GM12875 (cell line): ENCODE results near the gene USP49.

Source experiments
- H3K4me3 ChIP-seq: one replicate; pipeline ENCODE4 v1.5.1; 2011; ENCODE audit warnings: low read depth, low read length, control low read depth
- TF ChIP-seq, protein P1 (sequence below): IDR thresholded peaks from 2 replicates; pipeline ENCODE4 v1.5.1; 2011; ENCODE audit warnings: low read depth, mild to moderate bottlenecking, control low read depth, inconsistent platforms, low read length, moderate library complexity, borderline replicate concordance; ENCODE audit not compliant: insufficient read depth

Gene USP49

DNA sequence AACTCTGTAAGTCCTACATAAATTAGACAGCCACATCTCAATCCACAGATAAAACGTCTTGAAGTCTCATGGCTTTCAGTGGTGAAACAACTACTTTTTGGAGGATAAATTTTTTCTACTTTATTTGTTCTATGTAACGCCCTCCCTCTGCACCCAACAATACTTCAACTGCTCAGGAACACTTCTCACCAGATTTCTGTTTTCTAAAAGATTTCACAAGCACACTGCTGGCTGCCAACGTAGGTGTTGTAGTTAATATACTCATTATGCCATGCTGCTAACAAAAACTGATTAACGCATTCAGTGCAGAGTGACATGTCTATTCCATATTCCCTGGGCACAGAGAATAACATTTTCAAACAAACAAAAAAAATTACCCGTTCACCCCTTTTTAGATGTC, 10.2 kb downstream of the USP49 start:
- H3K4me3 ChIP-seq = no peak overlapping the region
- TF ChIP-seq, protein P1, sequence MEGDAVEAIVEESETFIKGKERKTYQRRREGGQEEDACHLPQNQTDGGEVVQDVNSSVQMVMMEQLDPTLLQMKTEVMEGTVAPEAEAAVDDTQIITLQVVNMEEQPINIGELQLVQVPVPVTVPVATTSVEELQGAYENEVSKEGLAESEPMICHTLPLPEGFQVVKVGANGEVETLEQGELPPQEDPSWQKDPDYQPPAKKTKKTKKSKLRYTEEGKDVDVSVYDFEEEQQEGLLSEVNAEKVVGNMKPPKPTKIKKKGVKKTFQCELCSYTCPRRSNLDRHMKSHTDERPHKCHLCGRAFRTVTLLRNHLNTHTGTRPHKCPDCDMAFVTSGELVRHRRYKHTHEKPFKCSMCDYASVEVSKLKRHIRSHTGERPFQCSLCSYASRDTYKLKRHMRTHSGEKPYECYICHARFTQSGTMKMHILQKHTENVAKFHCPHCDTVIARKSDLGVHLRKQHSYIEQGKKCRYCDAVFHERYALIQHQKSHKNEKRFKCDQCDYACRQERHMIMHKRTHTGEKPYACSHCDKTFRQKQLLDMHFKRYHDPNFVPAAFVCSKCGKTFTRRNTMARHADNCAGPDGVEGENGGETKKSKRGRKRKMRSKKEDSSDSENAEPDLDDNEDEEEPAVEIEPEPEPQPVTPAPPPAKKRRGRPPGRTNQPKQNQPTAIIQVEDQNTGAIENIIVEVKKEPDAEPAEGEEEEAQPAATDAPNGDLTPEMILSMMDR = no peak

DNA sequence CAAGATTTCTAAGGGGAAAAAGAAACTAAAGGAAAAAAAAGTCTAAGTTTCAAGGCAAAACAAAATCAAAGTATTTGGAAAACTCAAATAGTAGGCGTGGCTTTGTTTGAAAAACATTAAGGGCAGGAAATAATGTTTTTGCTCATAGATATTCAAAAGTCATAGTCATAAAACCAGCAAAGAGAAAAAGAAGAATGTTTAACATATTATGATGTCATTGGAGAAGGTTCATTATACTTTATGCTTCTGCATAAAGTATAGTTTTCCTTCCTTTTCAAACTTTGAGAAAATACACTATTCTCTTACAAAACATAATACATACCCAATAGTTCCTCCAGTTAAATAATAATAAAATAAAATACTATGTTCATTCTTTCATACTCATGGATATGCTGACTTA, 13.7 kb downstream of the USP49 start:
- H3K4me3 ChIP-seq = no peak overlapping the region
- TF ChIP-seq, protein P1 = no peak

DNA sequence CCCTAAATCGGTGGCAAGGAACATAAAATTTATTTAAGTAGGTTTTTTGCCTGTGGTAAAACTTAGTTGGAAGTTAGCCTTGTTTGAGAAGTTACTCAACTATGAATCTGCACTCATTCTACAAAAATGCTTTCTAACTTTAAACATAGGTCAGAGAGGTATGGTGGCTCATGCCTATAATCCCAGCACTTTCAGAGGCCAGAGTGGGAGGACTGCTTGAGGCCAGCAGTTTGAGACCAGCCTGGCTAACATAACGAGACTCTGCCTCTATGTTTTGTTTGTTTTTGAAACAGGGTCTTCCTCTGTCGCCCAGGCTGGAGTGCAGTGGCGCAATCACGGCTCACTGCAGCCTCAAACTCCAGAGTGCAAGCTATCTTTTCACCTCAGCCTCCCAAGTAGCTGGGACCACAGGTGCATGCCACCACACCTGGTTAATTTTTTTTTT, 16.2 kb downstream of the USP49 start:
- TF ChIP-seq, protein P1 = no peak
- H3K4me3 ChIP-seq = no peak overlapping the region

DNA sequence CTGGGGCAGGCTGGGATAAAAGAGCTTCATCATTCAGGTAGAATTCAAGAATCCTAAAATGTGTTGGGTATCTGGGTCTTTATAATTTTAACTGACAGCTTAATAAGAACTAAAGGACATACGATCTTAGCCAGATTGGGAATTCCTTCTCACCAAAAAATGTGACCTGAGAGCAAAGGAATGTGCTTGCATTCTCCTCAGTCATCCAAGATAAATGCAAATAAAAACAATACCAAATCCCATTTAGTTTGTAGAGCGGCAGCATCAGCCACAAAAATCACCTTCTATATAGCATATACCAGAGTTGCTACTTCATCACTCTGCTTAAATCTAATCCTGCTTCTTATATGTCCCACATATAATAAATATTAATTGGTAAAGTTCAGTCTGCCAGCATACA, 16.9 kb downstream of the USP49 start:
- no peak overlapping the region for H3K4me3 ChIP-seq
- TF ChIP-seq, protein P1 = no peak

DNA sequence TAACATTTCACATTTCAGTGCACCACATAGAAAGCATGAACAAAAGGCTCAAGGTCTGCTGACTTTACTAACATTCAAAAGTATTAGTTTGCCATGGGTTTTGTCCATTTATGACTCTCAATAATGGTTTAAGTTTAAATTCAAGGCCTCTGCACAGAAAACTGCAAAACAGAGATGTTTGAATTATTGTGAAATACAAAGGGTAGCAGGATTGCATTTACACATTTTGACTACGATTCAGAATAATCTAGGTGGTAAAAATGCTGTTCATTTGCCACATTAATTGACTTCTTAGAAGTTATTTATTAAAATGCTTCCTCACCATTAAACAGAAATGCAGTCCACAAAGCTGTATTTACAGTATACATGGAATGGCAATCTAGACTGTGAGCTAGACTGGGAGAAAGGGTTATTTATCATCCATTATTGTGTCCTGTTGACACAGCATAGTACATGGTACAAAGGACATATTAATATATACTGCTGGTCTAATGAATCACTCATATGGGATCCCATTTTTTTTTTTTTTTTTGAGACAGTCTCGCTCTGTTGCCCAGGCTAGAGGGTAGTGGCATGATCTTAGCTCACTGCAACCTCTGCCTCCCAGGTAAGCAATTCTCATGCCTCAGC, 18.0 kb downstream of the USP49 start:
- H3K4me3 ChIP-seq = no peak overlapping the region
- TF ChIP-seq, protein P1 = no peak

DNA sequence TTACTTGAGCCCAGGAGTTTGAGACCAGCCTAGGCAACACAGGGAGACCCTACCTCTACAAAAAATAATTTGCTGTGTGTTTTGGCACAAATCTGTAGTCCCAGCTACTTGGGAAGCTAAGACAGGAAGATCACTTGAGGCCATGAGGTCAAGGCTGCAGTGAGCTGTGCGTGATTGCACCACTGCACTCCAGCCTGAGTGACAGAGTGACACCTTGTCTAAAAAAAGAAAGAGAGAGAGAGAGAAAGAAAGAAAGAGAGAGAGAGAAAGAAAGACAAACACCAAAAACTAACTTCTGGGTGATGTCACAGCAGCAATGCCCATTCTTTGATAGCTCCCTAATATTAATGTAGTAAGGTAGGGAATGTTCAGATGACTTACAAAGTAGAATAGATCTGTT, 20.4 kb downstream of the USP49 start:
- H3K4me3 ChIP-seq = no peak overlapping the region
- TF ChIP-seq, protein P1 = no peak

DNA sequence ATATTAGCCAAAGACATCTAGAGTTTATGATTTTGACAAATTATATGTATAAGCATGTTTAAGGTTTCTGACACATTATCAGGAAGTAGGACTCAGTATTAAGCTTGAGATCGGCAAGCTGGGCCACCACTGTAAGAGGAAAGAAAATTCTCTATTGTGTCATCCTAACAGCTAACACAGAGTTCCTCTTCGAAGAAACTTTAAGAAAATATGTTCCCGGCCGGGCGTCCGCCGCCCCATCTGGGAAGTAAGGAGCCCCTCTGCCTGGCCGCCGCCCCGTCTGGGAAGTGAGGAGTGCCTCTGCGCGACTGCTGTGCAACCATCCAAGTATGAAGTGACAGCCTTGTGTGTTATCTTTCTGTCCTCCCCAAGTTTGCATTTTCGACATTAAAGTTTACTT, 23.0 kb downstream of the USP49 start:
- H3K4me3 ChIP-seq = no peak overlapping the region
- TF ChIP-seq, protein P1 = no peak
